ENCODE data around the gene CLOCK.

DNA sequence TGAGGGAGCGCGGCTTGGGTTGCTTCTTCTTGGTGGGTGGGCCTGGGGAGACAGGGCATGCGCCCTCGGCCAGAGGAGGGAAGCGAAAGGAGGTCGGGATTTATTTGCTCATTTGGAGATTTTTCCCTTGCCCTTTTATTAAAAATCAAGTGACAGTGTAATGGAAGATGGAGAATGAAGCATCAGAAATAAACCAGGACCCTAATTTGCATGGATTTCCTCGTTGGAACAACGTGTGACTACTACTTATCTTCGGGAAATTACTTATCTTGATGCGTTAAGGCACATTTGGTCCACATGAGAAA, 709 bp upstream of the CLOCK start:
- TF ChIP-seq YY1 (tag by site-specific recombination; IDR thresholded peaks at IDR 0.05) (no peak), MEIS1 (CRISPR knock-in tag; IDR thresholded peaks at IDR 0.05; ENCODE audit: borderline replicate concordance) (no peak), PRDM1 (tag by site-specific recombination; IDR thresholded peaks at IDR 0.05) (peak; percentile 68), ZBTB7A (tag by site-specific recombination; IDR thresholded peaks at IDR 0.05; ENCODE audit: low read depth) (no peak), ZNF341 (tag by site-specific recombination; IDR thresholded peaks at IDR 0.05; ENCODE audit: low read depth) (no peak), ZNF510 (tag by site-specific recombination; IDR thresholded peaks at IDR 0.05; ENCODE audit: insufficient replicate concordance) (no peak), ZNF221 (tag by site-specific recombination; IDR thresholded peaks at IDR 0.05; ENCODE audit: borderline replicate concordance) (no peak), SP2 (tag by site-specific recombination; IDR thresholded peaks at IDR 0.05) (no peak), ZNF274 (IDR thresholded peaks at IDR 0.05; ENCODE audit: low read length) (no peak), ZNF274 (tag by site-specific recombination; IDR thresholded peaks at IDR 0.05; ENCODE audit: borderline replicate concordance) (no peak)
- TF ChIP-seq, protein P1, sequence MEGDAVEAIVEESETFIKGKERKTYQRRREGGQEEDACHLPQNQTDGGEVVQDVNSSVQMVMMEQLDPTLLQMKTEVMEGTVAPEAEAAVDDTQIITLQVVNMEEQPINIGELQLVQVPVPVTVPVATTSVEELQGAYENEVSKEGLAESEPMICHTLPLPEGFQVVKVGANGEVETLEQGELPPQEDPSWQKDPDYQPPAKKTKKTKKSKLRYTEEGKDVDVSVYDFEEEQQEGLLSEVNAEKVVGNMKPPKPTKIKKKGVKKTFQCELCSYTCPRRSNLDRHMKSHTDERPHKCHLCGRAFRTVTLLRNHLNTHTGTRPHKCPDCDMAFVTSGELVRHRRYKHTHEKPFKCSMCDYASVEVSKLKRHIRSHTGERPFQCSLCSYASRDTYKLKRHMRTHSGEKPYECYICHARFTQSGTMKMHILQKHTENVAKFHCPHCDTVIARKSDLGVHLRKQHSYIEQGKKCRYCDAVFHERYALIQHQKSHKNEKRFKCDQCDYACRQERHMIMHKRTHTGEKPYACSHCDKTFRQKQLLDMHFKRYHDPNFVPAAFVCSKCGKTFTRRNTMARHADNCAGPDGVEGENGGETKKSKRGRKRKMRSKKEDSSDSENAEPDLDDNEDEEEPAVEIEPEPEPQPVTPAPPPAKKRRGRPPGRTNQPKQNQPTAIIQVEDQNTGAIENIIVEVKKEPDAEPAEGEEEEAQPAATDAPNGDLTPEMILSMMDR (tag by site-specific recombination; IDR thresholded peaks at IDR 0.05), result no peak
- TF ChIP-seq, protein P2, sequence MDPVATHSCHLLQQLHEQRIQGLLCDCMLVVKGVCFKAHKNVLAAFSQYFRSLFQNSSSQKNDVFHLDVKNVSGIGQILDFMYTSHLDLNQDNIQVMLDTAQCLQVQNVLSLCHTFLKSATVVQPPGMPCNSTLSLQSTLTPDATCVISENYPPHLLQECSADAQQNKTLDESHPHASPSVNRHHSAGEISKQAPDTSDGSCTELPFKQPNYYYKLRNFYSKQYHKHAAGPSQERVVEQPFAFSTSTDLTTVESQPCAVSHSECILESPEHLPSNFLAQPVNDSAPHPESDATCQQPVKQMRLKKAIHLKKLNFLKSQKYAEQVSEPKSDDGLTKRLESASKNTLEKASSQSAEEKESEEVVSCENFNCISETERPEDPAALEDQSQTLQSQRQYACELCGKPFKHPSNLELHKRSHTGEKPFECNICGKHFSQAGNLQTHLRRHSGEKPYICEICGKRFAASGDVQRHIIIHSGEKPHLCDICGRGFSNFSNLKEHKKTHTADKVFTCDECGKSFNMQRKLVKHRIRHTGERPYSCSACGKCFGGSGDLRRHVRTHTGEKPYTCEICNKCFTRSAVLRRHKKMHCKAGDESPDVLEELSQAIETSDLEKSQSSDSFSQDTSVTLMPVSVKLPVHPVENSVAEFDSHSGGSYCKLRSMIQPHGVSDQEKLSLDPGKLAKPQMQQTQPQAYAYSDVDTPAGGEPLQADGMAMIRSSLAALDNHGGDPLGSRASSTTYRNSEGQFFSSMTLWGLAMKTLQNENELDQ (tag by site-specific recombination; IDR thresholded peaks at IDR 0.05; ENCODE audit: low read depth), result no peak
- TF ChIP-seq, protein P3, sequence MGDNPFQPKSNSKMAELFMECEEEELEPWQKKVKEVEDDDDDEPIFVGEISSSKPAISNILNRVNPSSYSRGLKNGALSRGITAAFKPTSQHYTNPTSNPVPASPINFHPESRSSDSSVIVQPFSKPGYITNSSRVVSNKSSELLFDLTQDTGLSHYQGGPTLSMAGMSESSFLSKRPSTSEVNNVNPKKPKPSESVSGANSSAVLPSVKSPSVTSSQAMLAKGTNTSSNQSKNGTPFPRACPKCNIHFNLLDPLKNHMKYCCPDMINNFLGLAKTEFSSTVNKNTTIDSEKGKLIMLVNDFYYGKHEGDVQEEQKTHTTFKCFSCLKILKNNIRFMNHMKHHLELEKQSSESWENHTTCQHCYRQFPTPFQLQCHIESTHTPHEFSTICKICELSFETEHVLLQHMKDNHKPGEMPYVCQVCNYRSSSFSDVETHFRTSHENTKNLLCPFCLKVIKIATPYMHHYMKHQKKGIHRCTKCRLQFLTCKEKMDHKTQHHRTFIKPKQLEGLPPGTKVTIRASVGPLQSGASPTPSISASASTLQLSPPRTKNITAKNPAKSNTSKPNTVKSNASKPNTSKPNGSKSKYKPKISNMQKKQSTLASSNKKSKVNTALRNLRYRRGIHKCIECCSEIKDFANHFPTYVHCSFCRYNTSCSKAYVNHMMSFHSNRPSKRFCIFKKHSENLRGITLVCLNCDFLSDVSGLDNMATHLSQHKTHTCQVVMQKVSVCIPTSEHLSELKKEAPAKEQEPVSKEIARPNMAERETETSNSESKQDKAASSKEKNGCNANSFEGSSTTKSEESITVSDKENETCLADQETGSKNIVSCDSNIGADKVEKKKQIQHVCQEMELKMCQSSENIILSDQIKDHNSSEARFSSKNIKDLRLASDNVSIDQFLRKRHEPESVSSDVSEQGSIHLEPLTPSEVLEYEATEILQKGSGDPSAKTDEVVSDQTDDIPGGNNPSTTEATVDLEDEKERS (tag by site-specific recombination; IDR thresholded peaks at IDR 0.05), result no peak
- TF ChIP-seq, protein P4, sequence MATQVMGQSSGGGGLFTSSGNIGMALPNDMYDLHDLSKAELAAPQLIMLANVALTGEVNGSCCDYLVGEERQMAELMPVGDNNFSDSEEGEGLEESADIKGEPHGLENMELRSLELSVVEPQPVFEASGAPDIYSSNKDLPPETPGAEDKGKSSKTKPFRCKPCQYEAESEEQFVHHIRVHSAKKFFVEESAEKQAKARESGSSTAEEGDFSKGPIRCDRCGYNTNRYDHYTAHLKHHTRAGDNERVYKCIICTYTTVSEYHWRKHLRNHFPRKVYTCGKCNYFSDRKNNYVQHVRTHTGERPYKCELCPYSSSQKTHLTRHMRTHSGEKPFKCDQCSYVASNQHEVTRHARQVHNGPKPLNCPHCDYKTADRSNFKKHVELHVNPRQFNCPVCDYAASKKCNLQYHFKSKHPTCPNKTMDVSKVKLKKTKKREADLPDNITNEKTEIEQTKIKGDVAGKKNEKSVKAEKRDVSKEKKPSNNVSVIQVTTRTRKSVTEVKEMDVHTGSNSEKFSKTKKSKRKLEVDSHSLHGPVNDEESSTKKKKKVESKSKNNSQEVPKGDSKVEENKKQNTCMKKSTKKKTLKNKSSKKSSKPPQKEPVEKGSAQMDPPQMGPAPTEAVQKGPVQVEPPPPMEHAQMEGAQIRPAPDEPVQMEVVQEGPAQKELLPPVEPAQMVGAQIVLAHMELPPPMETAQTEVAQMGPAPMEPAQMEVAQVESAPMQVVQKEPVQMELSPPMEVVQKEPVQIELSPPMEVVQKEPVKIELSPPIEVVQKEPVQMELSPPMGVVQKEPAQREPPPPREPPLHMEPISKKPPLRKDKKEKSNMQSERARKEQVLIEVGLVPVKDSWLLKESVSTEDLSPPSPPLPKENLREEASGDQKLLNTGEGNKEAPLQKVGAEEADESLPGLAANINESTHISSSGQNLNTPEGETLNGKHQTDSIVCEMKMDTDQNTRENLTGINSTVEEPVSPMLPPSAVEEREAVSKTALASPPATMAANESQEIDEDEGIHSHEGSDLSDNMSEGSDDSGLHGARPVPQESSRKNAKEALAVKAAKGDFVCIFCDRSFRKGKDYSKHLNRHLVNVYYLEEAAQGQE (tag by site-specific recombination; IDR thresholded peaks at IDR 0.05), result no peak
- TF ChIP-seq, protein P5, sequence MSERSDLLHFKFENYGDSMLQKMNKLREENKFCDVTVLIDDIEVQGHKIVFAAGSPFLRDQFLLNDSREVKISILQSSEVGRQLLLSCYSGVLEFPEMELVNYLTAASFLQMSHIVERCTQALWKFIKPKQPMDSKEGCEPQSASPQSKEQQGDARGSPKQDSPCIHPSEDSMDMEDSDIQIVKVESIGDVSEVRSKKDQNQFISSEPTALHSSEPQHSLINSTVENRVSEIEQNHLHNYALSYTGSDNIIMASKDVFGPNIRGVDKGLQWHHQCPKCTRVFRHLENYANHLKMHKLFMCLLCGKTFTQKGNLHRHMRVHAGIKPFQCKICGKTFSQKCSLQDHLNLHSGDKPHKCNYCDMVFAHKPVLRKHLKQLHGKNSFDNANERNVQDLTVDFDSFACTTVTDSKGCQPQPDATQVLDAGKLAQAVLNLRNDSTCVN (tag by site-specific recombination; optimal IDR thresholded peaks at IDR 0.05), result no peak

Measured in HEK293 (cell line).